ENCODE data around the gene CDH23. TPM values are rescaled to one million over a fixed set of nuclear protein-coding genes. Genes with fewer than 3 reads are reported as not detected.
A peak's percentile ranks its signal among the peaks of the same experiment; 100 is the strongest.

CDH23 gene
- total RNA-seq, 1 experiment from 2014 or later: 0.34 TPM

GRCh38 chr10:71522442-71523144, 125.9 kb downstream of the CDH23 start:
- peak; percentile 73 to 74 for DNase-seq
- intact Hi-C loops (cut with micrococcal nuclease; ENCODE audit: unreplicated experiment): loop anchor here (1.0 kb wide), 2 partner anchors 48 to 186 kb away; no protein-coding TSS in a partner anchor
- TF ChIP-seq CTCF (IDR thresholded peaks at IDR 0.05; ENCODE audit: insufficient read depth in 1 of 2, low read depth in 1 of 2, low read length in 1 of 2, severe bottlenecking in 1 of 2, unreplicated experiment in 1 of 2): peak; percentile 59 to 79
- peaks cover 6% of the 10 kb centered on the region for H3K36me3 Mint-ChIP-seq (ENCODE audit: insufficient read depth, unreplicated experiment)
- Histone ChIP-seq H3K27me3 (replicated peaks; ENCODE audit: control insufficient read depth, insufficient read depth, low read length) (no peaks in the 10 kb centered on the region; the same call in 1 of the 2 replicates), H3K4me1 (peaks cover 12% of the 10 kb centered on the region), H3K9me3 (no peaks in the 10 kb centered on the region), H3K36me3 (ENCODE audit: control insufficient read depth, insufficient read depth, low read length) (no peaks in the 10 kb centered on the region), H3K4me3 (ENCODE audit: low read depth, low read length) (no peak overlapping the region)
- ChIA-PET CTCF (interaction anchor here (0.5 to 3.6 kb wide), 26 partner anchors 10 to 289 kb away, joined by 3 to 32 read pairs (median 4); no protein-coding TSS in a partner anchor), POLR2A (no interaction called here)
- no peaks in the 10 kb centered on the region for H3K4me1 Mint-ChIP-seq (ENCODE audit: low read depth, unreplicated experiment)
- no peaks in the 10 kb centered on the region for H3K27me3 Mint-ChIP-seq (ENCODE audit: insufficient read depth, unreplicated experiment)
- no TSS peak for BruUV-seq (replicated peaks)
- no peak overlapping the region for H3K4me3 Mint-ChIP-seq (ENCODE audit: unreplicated experiment)
- no peak overlapping the region for H3K27ac Mint-ChIP-seq (ENCODE audit: unreplicated experiment)
- H3K9me3 Mint-ChIP-seq (ENCODE audit: unreplicated experiment): no peaks in the 10 kb centered on the region

- Mint-ChIP-seq H3K4me3 (ENCODE audit: unreplicated experiment) (no peak overlapping the region), H3K4me1 (ENCODE audit: low read depth, unreplicated experiment) (no peaks in the 10 kb centered on the region), H3K9me3 (ENCODE audit: unreplicated experiment) (no peaks in the 10 kb centered on the region), H3K36me3 (ENCODE audit: insufficient read depth, unreplicated experiment) (peaks cover 6% of the 10 kb centered on the region), H3K27ac (ENCODE audit: unreplicated experiment) (no peak overlapping the region), H3K27me3 (ENCODE audit: insufficient read depth, unreplicated experiment) (no peaks in the 10 kb centered on the region)
- H3K4me1 ChIP-seq: peaks cover 12% of the 10 kb centered on the region
- no peaks in the 10 kb centered on the region for H3K36me3 ChIP-seq (ENCODE audit: control insufficient read depth, insufficient read depth, low read length)
- no peak for DNase-seq
- no peak overlapping the region for H3K4me3 ChIP-seq (ENCODE audit: low read depth, low read length)
- BruUV-seq (replicated peaks): no TSS peak
- CTCF ChIA-PET: interaction anchor here (0.7 to 3.6 kb wide), 2 partner anchors 9 to 45 kb away, joined by 3 to 32 read pairs; no protein-coding TSS in a partner anchor
- POLR2A ChIA-PET: no interaction called here
- H3K27me3 ChIP-seq (replicated peaks; ENCODE audit: control insufficient read depth, insufficient read depth, low read length): no peaks in the 10 kb centered on the region; the same call in 1 of the 2 replicates
- intact Hi-C loops (cut with micrococcal nuclease; ENCODE audit: unreplicated experiment): no loop called here
- TF ChIP-seq CTCF (IDR thresholded peaks at IDR 0.05; ENCODE audit: insufficient read depth in 1 of 2, low read depth in 1 of 2, low read length in 1 of 2, severe bottlenecking in 1 of 2, unreplicated experiment in 1 of 2): no peak
- H3K9me3 ChIP-seq: no peaks in the 10 kb centered on the region
Measured at GRCh38 chr10:71523756-71524155, 127.0 kb downstream of the CDH23 start.

- CTCF ChIA-PET: no interaction called here
- no peaks in the 10 kb centered on the region for H3K9me3 ChIP-seq
- no peaks in the 10 kb centered on the region for H3K4me1 Mint-ChIP-seq (ENCODE audit: low read depth, unreplicated experiment)
- intact Hi-C loops (cut with micrococcal nuclease; ENCODE audit: unreplicated experiment): no loop called here
- BruUV-seq (replicated peaks): no TSS peak
- no peak overlapping the region for H3K4me3 ChIP-seq (ENCODE audit: low read depth, low read length)
- no peak overlapping the region for H3K27ac Mint-ChIP-seq (ENCODE audit: unreplicated experiment)
- no peaks in the 10 kb centered on the region for H3K36me3 ChIP-seq (ENCODE audit: control insufficient read depth, insufficient read depth, low read length)
- no peaks in the 10 kb centered on the region; the same call in 1 of the 2 replicates for H3K27me3 ChIP-seq (replicated peaks; ENCODE audit: control insufficient read depth, insufficient read depth, low read length)
- no peak for DNase-seq
- H3K4me1 ChIP-seq: peaks cover 12% of the 10 kb centered on the region
- H3K4me3 Mint-ChIP-seq (ENCODE audit: unreplicated experiment): no peak overlapping the region
- no peaks in the 10 kb centered on the region for H3K27me3 Mint-ChIP-seq (ENCODE audit: insufficient read depth, unreplicated experiment)
- POLR2A ChIA-PET: no interaction called here
- H3K9me3 Mint-ChIP-seq (ENCODE audit: unreplicated experiment): no peaks in the 10 kb centered on the region
- H3K36me3 Mint-ChIP-seq (ENCODE audit: insufficient read depth, unreplicated experiment): peaks cover 6% of the 10 kb centered on the region
- TF ChIP-seq CTCF (IDR thresholded peaks at IDR 0.05; ENCODE audit: insufficient read depth in 1 of 2, low read depth in 1 of 2, low read length in 1 of 2, severe bottlenecking in 1 of 2, unreplicated experiment in 1 of 2): no peak
Measured at GRCh38 chr10:71525092-71525491, 128.4 kb downstream of the CDH23 start.

Data from Caco-2 (cell line).